Measurements from ENCODE around the gene RASL11B.

Gene RASL11B

DNA sequence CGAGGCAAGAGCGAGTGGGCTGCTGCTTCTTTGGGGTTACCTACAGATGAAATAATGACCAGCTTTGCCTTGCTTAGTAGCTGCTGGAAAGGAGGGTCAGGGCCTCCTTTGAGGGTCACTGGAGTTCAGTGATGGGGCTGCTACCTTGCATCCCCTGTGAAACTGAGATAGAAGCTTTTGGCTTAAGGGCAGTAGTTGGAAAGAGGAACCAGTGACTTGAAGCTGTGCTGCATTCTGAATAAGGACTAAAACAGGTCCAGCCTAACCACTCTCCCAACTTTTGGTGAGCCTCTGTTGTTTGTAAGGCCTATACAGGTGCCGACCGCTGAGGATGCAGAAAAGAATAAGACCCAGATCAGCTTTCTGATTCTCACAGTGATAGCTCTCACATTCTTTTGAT is 41.2 kb downstream of the RASL11B start:
- H3K4me1 ChIP-seq: no peaks in the 10 kb centered on the region
- H3K79me2 ChIP-seq: no peaks in the 10 kb centered on the region
- H3K9ac ChIP-seq: no peak overlapping the region
- no peak overlapping the region for H3K4me2 ChIP-seq (ENCODE audit: low read length)
- H3K36me3 ChIP-seq (ENCODE audit: control insufficient read depth, insufficient read depth, low read length): no peaks in the 10 kb centered on the region
- H3K9me3 ChIP-seq (ENCODE audit: control insufficient read depth, low read length): no peaks in the 10 kb centered on the region
- H2AFZ ChIP-seq: no peak overlapping the region
- no peak overlapping the region for H3K27ac ChIP-seq
- no peak overlapping the region for H3K4me3 ChIP-seq (ENCODE audit: low read depth, low read length)
- H3K27me3 ChIP-seq (ENCODE audit: control insufficient read depth, insufficient read depth, low read length): no peaks in the 10 kb centered on the region
- TF ChIP-seq, protein P1, sequence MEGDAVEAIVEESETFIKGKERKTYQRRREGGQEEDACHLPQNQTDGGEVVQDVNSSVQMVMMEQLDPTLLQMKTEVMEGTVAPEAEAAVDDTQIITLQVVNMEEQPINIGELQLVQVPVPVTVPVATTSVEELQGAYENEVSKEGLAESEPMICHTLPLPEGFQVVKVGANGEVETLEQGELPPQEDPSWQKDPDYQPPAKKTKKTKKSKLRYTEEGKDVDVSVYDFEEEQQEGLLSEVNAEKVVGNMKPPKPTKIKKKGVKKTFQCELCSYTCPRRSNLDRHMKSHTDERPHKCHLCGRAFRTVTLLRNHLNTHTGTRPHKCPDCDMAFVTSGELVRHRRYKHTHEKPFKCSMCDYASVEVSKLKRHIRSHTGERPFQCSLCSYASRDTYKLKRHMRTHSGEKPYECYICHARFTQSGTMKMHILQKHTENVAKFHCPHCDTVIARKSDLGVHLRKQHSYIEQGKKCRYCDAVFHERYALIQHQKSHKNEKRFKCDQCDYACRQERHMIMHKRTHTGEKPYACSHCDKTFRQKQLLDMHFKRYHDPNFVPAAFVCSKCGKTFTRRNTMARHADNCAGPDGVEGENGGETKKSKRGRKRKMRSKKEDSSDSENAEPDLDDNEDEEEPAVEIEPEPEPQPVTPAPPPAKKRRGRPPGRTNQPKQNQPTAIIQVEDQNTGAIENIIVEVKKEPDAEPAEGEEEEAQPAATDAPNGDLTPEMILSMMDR (IDR thresholded peaks at IDR 0.05): no peak

DNA sequence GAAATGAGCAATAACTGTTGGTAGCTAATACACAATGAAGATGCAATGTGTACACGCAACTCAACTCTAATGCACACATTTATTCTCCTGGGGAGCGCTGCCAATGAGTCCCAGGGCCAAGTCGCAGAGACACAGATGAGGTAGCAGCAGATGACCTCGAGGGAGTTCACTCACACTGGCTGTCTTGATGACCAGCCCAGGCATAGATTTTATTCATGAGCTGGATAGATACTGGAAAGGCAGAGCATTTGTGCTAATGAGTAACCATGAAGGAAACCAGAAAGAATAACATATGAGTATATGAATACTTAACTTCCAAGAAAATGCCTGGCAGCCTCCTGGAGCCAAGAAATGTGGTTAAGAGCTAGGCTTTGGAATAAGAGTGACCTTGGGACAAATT is 42.3 kb downstream of the RASL11B start:
- H3K79me2 ChIP-seq: no peaks in the 10 kb centered on the region

DNA sequence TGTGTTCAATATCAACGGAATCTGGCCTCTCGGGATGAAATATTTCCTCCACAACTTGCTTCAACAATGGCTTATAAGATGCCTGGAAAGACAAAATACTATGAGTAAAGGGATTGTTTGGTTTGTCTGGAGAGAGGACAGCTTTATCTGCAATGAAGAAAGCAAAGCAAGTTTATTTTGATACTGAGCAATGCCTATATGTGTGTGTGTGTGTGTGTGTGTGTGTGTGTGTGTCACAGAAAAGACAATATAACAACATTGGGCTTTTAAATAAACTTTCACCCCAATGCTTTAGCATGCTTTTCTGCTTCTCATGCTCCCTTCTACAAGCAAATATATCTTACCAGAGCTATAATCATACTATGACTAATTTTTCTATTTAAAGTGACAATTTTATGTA is 45.4 kb downstream of the RASL11B start:
- Histone ChIP-seq H3K4me2 (ENCODE audit: low read length) (no peak overlapping the region), H3K36me3 (ENCODE audit: control insufficient read depth, insufficient read depth, low read length) (no peaks in the 10 kb centered on the region), H3K4me3 (ENCODE audit: low read depth, low read length) (no peak overlapping the region), H3K27me3 (ENCODE audit: control insufficient read depth, insufficient read depth, low read length) (no peaks in the 10 kb centered on the region), H2AFZ (no peak overlapping the region), H3K9me3 (ENCODE audit: control insufficient read depth, low read length) (no peaks in the 10 kb centered on the region), H3K79me2 (no peaks in the 10 kb centered on the region), H3K4me1 (no peaks in the 10 kb centered on the region), H3K27ac (no peak overlapping the region), H3K9ac (no peak overlapping the region)
- TF ChIP-seq, protein P1 (IDR thresholded peaks at IDR 0.05): no peak

More for the DNA sequence above, 42.3 kb downstream of the RASL11B start:
- H3K27ac ChIP-seq: no peak overlapping the region
- H3K36me3 ChIP-seq (ENCODE audit: control insufficient read depth, insufficient read depth, low read length): no peaks in the 10 kb centered on the region
- no peaks in the 10 kb centered on the region for H3K4me1 ChIP-seq
- H3K4me2 ChIP-seq (ENCODE audit: low read length): no peak overlapping the region
- no peaks in the 10 kb centered on the region for H3K27me3 ChIP-seq (ENCODE audit: control insufficient read depth, insufficient read depth, low read length)
- TF ChIP-seq, protein P1 (IDR thresholded peaks at IDR 0.05): no peak
- H3K9me3 ChIP-seq (ENCODE audit: control insufficient read depth, low read length): no peaks in the 10 kb centered on the region
- no peak overlapping the region for H3K9ac ChIP-seq
- H2AFZ ChIP-seq: no peak overlapping the region
- no peak overlapping the region for H3K4me3 ChIP-seq (ENCODE audit: low read depth, low read length)

DNA sequence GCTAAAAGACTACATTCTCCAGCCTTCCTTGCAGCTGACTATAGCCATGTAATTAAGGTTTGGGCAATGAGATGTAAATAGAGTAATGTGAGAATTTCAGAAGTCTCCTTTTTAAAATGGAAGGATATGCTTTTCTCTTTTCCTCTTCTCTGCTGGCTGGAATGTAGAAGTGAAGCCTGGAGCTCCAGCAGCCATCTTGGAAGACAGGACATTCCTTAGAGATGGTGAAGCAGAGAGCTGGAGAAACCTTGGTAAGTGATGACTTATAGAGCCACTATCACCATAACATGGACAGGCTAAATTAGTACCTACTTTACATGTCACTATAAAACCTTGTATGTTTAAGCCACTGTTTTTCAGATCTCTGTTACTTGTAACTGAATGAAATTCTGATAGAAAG is 48.0 kb downstream of the RASL11B start:
- H3K9me3 ChIP-seq (ENCODE audit: control insufficient read depth, low read length): no peaks in the 10 kb centered on the region

More for the DNA sequence above, 48.0 kb downstream of the RASL11B start:
- H3K36me3 ChIP-seq (ENCODE audit: control insufficient read depth, insufficient read depth, low read length): no peaks in the 10 kb centered on the region
- no peak overlapping the region for H3K4me2 ChIP-seq (ENCODE audit: low read length)
- no peak overlapping the region for H3K4me3 ChIP-seq (ENCODE audit: low read depth, low read length)
- no peak overlapping the region for H3K27ac ChIP-seq
- H3K27me3 ChIP-seq (ENCODE audit: control insufficient read depth, insufficient read depth, low read length): no peaks in the 10 kb centered on the region
- no peak overlapping the region for H2AFZ ChIP-seq
- no peaks in the 10 kb centered on the region for H3K79me2 ChIP-seq
- H3K9ac ChIP-seq: no peak overlapping the region
- TF ChIP-seq, protein P1 (IDR thresholded peaks at IDR 0.05): no peak
- H3K4me1 ChIP-seq: no peaks in the 10 kb centered on the region

Measured in parathyroid adenoma (tissue), 2 donors.